KMS-11 (cell line): ENCODE measurements around the gene PHLPP2.
"Not testable (repeated sequence)": the region's sequence is repeated elsewhere in the genome, so short reads cannot be mapped to it uniquely, and the experiment has no call there.

Source experiments
- H2AFZ ChIP-seq: fragments of 200-600 bp; sonication (generic); 2 replicates; pipeline ENCODE4 v1.6.1; 2016; ENCODE audit warnings: antibody characterized with exemption, mixed run types, low read depth
- H3K27ac ChIP-seq: fragments of 200-600 bp; sonication (generic); 2 replicates; pipeline ENCODE4 v1.6.1; 2016; ENCODE audit warnings: mild to moderate bottlenecking, mixed run types
- H3K27me3 ChIP-seq: fragments of 200-600 bp; sonication (generic); 2 replicates; pipeline ENCODE4 v1.6.1; 2017; ENCODE audit warnings: mild to moderate bottlenecking, low read depth, mixed run types, moderate library complexity; ENCODE audit not compliant: insufficient read depth
- H3K36me3 ChIP-seq: fragments of 200-600 bp; sonication (generic); 2 replicates; pipeline ENCODE4 v1.6.1; 2017; ENCODE audit warnings: mild to moderate bottlenecking, mixed run types; ENCODE audit not compliant: insufficient read depth
- H3K4me1 ChIP-seq: fragments of 200-600 bp; sonication (generic); 2 replicates; pipeline ENCODE4 v1.6.1; 2016; ENCODE audit warnings: mild to moderate bottlenecking, low read depth, mixed run types; ENCODE audit not compliant: poor library complexity, severe bottlenecking
- H3K4me2 ChIP-seq: fragments of 200-600 bp; sonication (generic); 2 replicates; pipeline ENCODE4 v1.7.0; 2016; ENCODE audit warnings: mild to moderate bottlenecking, mixed run types
- H3K4me3 ChIP-seq: fragments of 200-600 bp; sonication (generic); IDR thresholded peaks from 2 replicates; pipeline ENCODE4 v1.6.1; 2017; ENCODE audit warnings: low read depth, low read length, mixed read lengths; ENCODE audit not compliant: insufficient read depth
- H3K79me2 ChIP-seq: fragments of 200-600 bp; sonication (generic); 2 replicates; pipeline ENCODE4 v1.6.1; 2016; ENCODE audit warnings: low read depth, mixed run types; ENCODE audit not compliant: insufficient read depth
- H3K9ac ChIP-seq: fragments of 200-600 bp; sonication (generic); 2 replicates; pipeline ENCODE4 v1.6.1; 2016; ENCODE audit warnings: mild to moderate bottlenecking, mixed run types
- H4K20me1 ChIP-seq: fragments of 200-600 bp; sonication (generic); 2 replicates; pipeline ENCODE4 v1.6.1; 2016; ENCODE audit warnings: mild to moderate bottlenecking, mixed run types; ENCODE audit not compliant: insufficient read depth
- CTCF ChIP-seq: fragments of 200-600 bp; sonication (generic); conservative IDR thresholded peaks from 2 replicates; pipeline ENCODE4 v1.6.1; 2017; ENCODE audit warnings: low read depth, mild to moderate bottlenecking, antibody characterized with exemption, low read length, moderate library complexity, mixed read lengths

The PHLPP2 gene

GRCh38 chr16:71689901-71690300 is 34.6 kb downstream of the PHLPP2 start:
- H3K4me1 ChIP-seq, result no peaks in the 10 kb centered on the region
- no peaks in the 10 kb centered on the region for H4K20me1 ChIP-seq
- no peaks in the 10 kb centered on the region for H3K79me2 ChIP-seq
- no peak overlapping the region for H2AFZ ChIP-seq
- no peak overlapping the region for H3K4me2 ChIP-seq
- no peak overlapping the region for H3K9ac ChIP-seq
- H3K27ac ChIP-seq, result no peak overlapping the region
- H3K36me3 ChIP-seq, result no peaks in the 10 kb centered on the region
- no peak overlapping the region for H3K4me3 ChIP-seq
- no peaks in the 10 kb centered on the region for H3K27me3 ChIP-seq
- TF ChIP-seq CTCF, result no peak

GRCh38 chr16:71687861-71688260 is 36.6 kb downstream of the PHLPP2 start:
- H3K4me2 ChIP-seq, result no peak overlapping the region
- no peaks in the 10 kb centered on the region for H3K36me3 ChIP-seq
- no peak overlapping the region for H3K4me3 ChIP-seq
- H3K4me1 ChIP-seq, result no peaks in the 10 kb centered on the region
- no peak overlapping the region for H3K27ac ChIP-seq
- no peak overlapping the region for H3K9ac ChIP-seq
- no peaks in the 10 kb centered on the region for H4K20me1 ChIP-seq
- no peaks in the 10 kb centered on the region for H3K27me3 ChIP-seq
- no peak for TF ChIP-seq CTCF
- H2AFZ ChIP-seq, result no peak overlapping the region
- H3K79me2 ChIP-seq, result no peaks in the 10 kb centered on the region

GRCh38 chr16:71684280-71684679 is 40.2 kb downstream of the PHLPP2 start:
- H2AFZ ChIP-seq, H3K36me3 ChIP-seq: not testable (repeated sequence)

GRCh38 chr16:71681360-71681759 is 43.1 kb downstream of the PHLPP2 start:
- Histone ChIP-seq H3K27me3 (no peaks in the 10 kb centered on the region), H3K79me2 (no peaks in the 10 kb centered on the region), H3K9ac (no peak overlapping the region), H3K36me3 (no peaks in the 10 kb centered on the region), H3K4me2 (no peak overlapping the region), H2AFZ (no peak overlapping the region), H4K20me1 (no peaks in the 10 kb centered on the region), H3K27ac (no peak overlapping the region), H3K4me1 (no peaks in the 10 kb centered on the region), H3K4me3 (no peak overlapping the region)
- no peak for TF ChIP-seq CTCF

More at GRCh38 chr16:71684280-71684679, 40.2 kb downstream of the PHLPP2 start:
- not testable (repeated sequence) for H3K4me1 ChIP-seq, H4K20me1 ChIP-seq, H3K9ac ChIP-seq, H3K27ac ChIP-seq, H3K79me2 ChIP-seq, H3K27me3 ChIP-seq, H3K4me3 ChIP-seq, H3K4me2 ChIP-seq

- Histone ChIP-seq H3K36me3 (no peaks in the 10 kb centered on the region), H3K27ac (no peak overlapping the region), H4K20me1 (no peaks in the 10 kb centered on the region), H3K9ac (no peak overlapping the region), H3K4me2 (no peak overlapping the region), H3K4me1 (no peaks in the 10 kb centered on the region), H3K4me3 (no peak overlapping the region), H2AFZ (no peak overlapping the region), H3K27me3 (no peaks in the 10 kb centered on the region), H3K79me2 (no peaks in the 10 kb centered on the region)
- TF ChIP-seq CTCF, result no peak
These were observed 48.3 kb downstream of the PHLPP2 start for GRCh38 chr16:71676236-71676635.
